Fibroblast of pulmonary artery (primary cell): ENCODE results near the gene SNX14.

ENCODE experiments used
- DNase-seq: peaks from one replicate; pipeline ENCODE4 v3.0.0-alpha.2; 2010; ENCODE audit warnings: low read depth
- H3K4me3 ChIP-seq: replicated peaks from 2 replicates; pipeline ENCODE4 v1.5.1; 2011; ENCODE audit warnings: low read depth, mild to moderate bottlenecking, control low read depth, low read length, moderate library complexity
- CTCF ChIP-seq: IDR thresholded peaks from 2 replicates; pipeline ENCODE4 v1.5.1; 2011; ENCODE audit warnings: mild to moderate bottlenecking, control low read depth, low read length, inconsistent platforms; ENCODE audit errors: missing control alignments

The SNX14 gene

DNA sequence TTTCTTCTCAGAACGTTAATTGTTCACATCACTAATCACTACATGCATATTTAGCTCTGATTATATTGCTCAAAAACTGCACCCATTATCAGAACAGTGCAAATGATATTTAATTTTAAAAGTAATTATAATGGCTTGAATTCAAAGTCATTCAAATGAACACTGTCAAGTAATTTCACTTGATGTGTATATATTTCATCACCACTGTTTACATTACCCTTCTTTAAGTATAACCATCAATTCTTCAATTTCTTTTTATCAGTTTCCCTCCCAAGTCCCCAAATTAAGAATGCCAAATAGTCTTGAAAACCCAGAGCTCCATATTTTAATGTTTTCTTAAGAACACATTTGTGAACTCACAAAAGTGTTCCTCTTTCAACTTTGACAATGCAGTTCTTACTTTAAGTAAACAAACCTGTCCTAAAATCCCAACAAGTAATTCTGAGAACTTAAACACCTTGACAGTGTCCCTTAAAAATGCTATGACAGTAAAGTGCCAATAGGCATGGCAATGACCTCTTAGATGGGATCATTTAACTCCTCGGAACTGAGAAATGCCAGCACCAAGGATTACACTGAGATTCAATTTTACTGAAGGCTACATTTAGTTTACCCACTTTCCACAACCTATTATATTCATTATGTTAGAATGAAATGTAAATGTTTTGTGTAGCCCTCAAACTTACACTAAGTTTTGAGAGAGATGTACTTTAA, 16.7 kb upstream of the SNX14 start:
- no peak for TF ChIP-seq CTCF
- no peak for DNase-seq
- no peak overlapping the region for H3K4me3 ChIP-seq

GRCh38 chr6:85602100-85602499, 8.4 kb upstream of the SNX14 start:
- TF ChIP-seq CTCF = no peak
- H3K4me3 ChIP-seq = no peak overlapping the region
- no peak for DNase-seq

- no peak for DNase-seq
- no peak overlapping the region for H3K4me3 ChIP-seq
- TF ChIP-seq CTCF = no peak
Measured at GRCh38 chr6:85600713-85601313, 7.2 kb upstream of the SNX14 start.

GRCh38 chr6:85594197-85594930, 706 bp upstream of the SNX14 start:
- DNase-seq = peak; percentile 36
- no peak for TF ChIP-seq CTCF
- peak overlapping the region; percentile 85 for H3K4me3 ChIP-seq

GRCh38 chr6:85592033-85592432, 1.6 kb downstream of the SNX14 start:
- peak overlapping the region; percentile 85 for H3K4me3 ChIP-seq
- DNase-seq = no peak
- no peak for TF ChIP-seq CTCF

- DNase-seq = no peak
- H3K4me3 ChIP-seq = no peak overlapping the region
- no peak for TF ChIP-seq CTCF
Measured at GRCh38 chr6:85591207-85591606, 2.5 kb downstream of the SNX14 start.
